Measurements from ENCODE around the gene STARD4.

Gene STARD4

DNA sequence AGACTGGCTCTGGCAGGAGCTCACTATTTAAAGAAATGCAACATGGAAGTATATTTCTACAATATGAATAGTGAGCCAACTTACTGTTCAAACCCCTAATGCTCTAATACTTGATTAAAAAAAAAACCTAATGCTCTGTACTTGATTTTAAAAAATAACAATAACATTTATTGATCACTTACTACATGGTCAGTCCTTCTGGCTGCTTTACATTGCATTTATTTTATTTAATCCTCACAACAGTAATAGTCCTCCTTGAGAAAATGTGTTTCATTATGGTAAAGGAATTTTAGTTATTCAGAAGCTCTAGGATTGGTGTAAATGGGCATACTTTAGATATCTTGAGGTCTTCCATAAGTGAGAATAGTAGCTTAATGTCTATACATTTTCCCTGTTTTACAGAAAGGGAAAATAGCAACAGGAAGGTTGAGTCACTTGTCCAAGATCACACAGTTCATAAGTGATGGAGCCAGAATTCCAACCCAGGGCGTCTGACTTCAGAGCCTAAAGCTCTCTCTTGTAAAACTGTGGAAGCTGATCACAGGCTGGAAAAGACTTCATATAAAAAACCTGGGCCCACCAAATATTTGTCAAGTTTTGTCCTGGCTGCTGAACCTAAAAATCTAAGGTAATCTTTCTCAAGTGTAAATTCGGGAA is 1.0 kb downstream of the STARD4 start:
- peak overlapping the region; percentile 68 for H3K4me3 ChIP-seq (ENCODE audit: low read depth, low read length)
- no peak for DNase-seq (ENCODE audit: low read depth)
- TF ChIP-seq, protein P1, sequence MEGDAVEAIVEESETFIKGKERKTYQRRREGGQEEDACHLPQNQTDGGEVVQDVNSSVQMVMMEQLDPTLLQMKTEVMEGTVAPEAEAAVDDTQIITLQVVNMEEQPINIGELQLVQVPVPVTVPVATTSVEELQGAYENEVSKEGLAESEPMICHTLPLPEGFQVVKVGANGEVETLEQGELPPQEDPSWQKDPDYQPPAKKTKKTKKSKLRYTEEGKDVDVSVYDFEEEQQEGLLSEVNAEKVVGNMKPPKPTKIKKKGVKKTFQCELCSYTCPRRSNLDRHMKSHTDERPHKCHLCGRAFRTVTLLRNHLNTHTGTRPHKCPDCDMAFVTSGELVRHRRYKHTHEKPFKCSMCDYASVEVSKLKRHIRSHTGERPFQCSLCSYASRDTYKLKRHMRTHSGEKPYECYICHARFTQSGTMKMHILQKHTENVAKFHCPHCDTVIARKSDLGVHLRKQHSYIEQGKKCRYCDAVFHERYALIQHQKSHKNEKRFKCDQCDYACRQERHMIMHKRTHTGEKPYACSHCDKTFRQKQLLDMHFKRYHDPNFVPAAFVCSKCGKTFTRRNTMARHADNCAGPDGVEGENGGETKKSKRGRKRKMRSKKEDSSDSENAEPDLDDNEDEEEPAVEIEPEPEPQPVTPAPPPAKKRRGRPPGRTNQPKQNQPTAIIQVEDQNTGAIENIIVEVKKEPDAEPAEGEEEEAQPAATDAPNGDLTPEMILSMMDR (IDR thresholded peaks at IDR 0.05; ENCODE audit: control insufficient read depth, extremely low read depth, insufficient read depth), result no peak

DNA sequence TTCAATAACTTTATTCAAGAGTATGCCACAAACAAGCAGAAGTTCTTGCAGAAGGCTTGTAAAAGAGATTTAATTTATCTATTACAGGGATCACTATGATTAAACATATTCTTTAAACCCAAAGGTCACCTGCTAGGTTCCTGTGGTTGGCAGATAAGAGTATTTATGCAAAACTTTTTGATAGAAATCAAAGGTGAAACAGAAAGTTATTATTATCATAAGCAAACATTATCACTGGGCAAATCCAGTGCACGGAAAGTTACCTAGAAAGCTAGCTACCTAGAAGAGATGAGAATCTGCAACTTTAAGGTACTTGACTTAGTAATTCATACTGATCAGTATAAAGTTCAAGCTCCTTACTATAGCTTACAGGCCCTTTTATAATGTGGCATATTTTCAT is 3.2 kb downstream of the STARD4 start:
- H3K4me3 ChIP-seq (ENCODE audit: low read depth, low read length), result no peak overlapping the region
- TF ChIP-seq, protein P1 (IDR thresholded peaks at IDR 0.05; ENCODE audit: control insufficient read depth, extremely low read depth, insufficient read depth), result no peak
- DNase-seq (ENCODE audit: low read depth), result no peak

DNA sequence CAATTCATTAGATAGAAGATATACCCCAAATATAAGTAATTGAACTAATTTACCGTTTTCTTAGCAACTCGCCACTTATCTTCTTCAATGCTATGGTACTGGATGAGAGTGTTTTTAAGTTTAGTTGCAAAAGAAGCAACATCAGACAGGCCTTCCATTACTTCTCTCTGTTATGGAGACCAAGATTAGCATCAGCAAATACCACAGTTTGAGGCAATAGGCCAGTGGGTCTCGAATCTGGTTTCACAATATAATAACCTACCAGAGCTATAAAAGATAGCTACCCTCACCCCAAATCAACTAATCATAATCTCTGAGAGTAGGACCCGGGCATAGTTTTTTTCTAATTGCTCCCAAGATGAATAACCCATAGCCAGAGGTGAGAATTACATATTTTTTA is 5.1 kb downstream of the STARD4 start:
- no peak for DNase-seq (ENCODE audit: low read depth)
- no peak overlapping the region for H3K4me3 ChIP-seq (ENCODE audit: low read depth, low read length)
- TF ChIP-seq, protein P1 (IDR thresholded peaks at IDR 0.05; ENCODE audit: control insufficient read depth, extremely low read depth, insufficient read depth), result no peak

DNA sequence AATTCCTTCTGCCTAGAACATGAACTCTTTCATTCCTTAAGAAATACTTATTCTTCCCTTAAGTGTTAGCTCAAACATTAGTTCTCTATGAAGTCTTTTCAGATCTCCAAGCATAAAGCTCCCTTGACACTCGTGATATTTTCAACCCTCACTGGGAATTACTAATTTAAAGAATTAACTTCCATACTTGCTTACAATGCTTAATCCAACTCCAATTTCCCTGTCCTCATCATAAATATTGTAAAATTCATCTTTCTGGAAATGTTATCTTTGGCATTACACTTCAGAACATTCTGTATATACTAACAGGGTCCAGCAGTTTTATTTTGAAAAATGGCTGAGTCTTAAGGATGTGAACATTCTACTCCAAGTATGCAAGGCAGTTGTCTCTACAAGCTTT is 7.2 kb downstream of the STARD4 start:
- TF ChIP-seq, protein P1 (IDR thresholded peaks at IDR 0.05; ENCODE audit: control insufficient read depth, extremely low read depth, insufficient read depth), result no peak
- H3K4me3 ChIP-seq (ENCODE audit: low read depth, low read length), result no peak overlapping the region
- DNase-seq (ENCODE audit: low read depth), result no peak

DNA sequence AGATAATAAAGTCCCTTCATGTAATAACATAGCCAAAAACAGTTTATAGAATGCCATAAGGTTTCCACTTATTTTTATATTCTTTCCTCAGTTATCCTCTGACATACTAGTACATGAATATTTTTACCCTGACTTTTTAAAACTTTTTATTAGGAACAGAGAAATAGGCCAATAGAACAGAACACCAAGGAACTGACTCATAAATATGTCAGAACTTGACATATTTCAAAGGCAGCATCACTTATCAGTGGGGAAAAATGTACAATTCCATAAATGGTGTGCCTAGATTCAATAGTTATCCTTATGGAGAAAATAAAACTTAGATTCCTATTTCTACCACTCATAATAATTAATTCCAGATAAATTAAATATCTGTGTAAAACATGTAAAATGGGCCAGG is 9.4 kb downstream of the STARD4 start:
- TF ChIP-seq, protein P1 (IDR thresholded peaks at IDR 0.05; ENCODE audit: control insufficient read depth, extremely low read depth, insufficient read depth), result no peak
- DNase-seq (ENCODE audit: low read depth), result no peak
- H3K4me3 ChIP-seq (ENCODE audit: low read depth, low read length), result no peak overlapping the region

DNA sequence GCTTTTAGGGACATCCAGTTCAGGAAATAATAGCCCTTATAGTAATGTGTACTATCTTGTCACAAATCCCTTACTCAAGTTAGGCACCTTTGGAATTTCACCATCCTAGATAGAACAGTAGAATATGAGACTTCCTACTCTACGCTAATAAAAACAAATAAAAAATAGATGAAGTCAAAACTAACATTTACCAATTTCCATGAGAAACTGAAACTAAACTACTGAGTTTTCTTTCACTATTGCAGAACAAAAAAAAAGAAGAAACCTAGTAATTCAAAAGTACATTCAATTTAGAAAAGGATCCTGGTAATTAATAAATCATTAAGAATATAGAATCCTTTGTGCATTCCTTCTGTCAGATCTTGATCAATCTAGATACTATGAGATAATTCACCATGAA is 14.0 kb downstream of the STARD4 start:
- H3K4me3 ChIP-seq (ENCODE audit: low read depth, low read length), result no peak overlapping the region
- TF ChIP-seq, protein P1 (IDR thresholded peaks at IDR 0.05; ENCODE audit: control insufficient read depth, extremely low read depth, insufficient read depth), result no peak
- DNase-seq (ENCODE audit: low read depth), result no peak

DNA sequence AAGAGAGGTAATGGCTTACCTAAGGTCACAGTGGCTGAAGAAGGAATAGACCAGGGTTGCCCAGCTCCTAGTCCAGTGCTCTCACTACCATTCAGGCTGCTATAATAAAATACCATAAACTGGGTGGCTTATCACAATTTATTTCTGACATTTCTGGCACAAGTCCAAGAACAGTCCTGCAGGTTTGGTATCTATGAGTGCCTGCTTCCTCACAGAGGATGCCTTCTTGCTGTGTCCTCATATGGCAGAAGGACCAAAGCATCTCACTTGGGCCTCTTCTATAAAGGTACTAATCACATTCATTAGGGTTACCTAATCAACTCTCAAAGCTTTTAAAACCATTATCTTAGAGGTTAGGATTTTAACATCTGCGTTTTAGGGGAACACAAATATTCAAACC is 17.2 kb downstream of the STARD4 start:
- H3K4me3 ChIP-seq (ENCODE audit: low read depth, low read length), result no peak overlapping the region
- DNase-seq (ENCODE audit: low read depth), result no peak

More for the DNA sequence above, 17.2 kb downstream of the STARD4 start:
- TF ChIP-seq, protein P1 (IDR thresholded peaks at IDR 0.05; ENCODE audit: control insufficient read depth, extremely low read depth, insufficient read depth), result no peak
